Fibroblast of skin of back (primary cell): Measurements from ENCODE around the gene PLOD2.

Source experiments
- DNase-seq: peaks from one replicate; pipeline ENCODE4 v3.0.0-alpha.2; 2013

PLOD2 gene

DNA sequence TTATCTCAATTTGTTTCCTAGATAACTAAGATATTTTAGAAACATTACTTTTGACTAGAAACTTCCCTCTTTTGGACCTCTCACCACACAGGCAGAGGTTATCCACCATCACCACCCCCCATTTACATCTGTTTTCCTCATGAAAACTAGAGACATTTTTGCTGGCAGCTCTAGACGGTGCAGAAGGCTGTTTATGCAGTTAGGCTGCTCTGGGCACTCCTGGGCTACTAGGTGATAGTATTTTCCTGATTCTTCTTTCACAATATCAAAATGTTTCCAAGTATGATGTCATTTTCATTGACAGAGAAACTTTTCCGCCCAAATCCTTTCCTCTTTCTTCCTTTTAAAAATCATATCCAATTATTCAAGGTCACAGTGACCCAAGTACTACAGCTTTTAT lies 67.1 kb downstream of the PLOD2 start:
- no peak for DNase-seq

- DNase-seq = peak; percentile 26
Observed at GRCh38 chr3:146092230-146092629, 68.8 kb downstream of the PLOD2 start.

DNA sequence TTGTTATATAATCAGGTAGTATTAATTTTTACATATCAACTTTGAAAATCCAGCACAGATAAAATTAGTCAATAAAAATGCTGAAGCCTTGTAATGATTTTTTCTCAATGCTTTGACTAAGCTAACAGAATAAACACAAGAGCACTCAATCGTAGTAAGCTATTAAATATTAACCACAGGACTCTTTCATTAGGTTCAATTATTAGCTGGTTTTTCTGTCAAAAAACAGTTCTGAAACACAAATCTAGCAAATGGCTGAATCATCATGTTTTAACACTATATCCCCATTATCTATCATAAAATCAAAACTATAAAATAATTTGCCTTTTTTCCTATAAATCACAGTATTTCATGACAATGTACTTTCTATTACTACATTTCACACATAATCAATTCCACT lies 69.6 kb downstream of the PLOD2 start:
- no peak for DNase-seq

DNA sequence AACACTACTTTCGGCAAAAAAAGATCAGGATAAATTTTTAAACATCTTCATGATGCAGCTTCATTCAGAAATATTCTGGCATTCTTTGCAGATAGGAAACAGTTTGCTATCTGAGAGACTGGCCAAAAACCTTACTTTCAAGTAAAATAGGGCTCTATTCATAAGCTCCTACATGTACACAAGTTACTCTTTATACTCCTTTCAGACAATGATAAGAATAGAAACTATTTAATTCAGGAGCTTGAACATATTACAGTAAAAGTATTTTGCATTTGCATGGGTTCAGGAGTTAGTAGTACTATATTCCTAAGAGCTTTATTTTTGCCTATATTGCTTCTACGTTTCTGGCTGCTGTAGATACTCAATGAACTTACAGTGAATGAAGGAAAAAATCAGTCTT lies 70.5 kb downstream of the PLOD2 start:
- no peak for DNase-seq

GRCh38 chr3:146088840-146089239 lies 72.1 kb downstream of the PLOD2 start:
- no peak for DNase-seq

DNA sequence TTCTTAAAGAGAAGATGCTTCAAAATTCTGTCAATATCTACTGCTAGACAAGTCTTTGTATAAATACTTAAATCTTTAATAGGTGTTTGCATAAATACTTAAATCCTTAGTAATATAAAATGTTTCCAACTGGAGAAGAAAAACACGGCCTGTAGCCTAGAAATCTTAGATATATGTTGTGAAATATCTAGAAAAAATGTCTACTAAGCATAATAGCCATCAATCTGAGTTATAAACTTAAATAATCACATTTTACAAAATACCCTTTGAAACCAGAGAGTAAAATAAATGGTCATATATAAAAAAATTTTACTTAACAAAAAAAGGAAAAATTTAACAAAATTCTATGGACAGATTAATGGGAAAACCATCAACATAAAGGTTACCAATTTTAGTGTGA lies 73.9 kb downstream of the PLOD2 start:
- DNase-seq = no peak

DNA sequence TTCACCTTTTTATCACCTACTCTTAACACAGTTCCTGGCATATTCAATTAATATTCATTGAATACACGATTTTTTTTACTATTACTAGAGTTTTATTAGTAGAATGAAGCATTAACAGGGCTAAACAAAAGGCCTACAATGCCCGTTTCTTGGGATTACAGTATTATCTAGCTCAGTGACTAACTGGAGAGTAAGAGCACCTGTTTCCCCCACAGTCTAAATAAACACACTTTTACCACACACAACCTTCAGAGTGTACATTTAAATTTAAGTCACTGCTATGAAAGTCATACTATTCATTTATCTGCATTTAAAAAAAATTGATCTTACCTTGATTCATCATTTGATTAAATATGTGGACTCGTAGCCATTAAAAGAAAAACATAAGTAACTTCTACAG lies 74.8 kb downstream of the PLOD2 start:
- no peak for DNase-seq

DNA sequence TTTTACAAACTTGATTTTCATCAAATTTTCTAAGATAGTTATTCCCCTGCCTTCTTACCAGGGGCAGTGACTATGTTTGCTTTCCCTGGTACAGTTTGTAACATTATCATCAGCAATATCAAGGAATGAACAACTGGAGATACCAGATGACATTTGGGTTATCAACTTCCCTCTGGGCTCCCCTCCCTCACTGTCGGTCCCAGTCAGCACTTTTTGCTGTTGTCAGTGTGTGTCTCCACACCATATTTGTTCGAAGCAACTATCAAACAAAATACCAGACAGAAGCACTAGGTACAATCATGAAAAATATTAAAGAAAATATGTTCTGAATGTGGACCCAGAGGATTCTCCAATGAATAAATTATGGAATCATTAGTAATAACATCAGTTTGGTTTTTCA lies 75.3 kb downstream of the PLOD2 start:
- DNase-seq = no peak

GRCh38 chr3:146080578-146080977 lies 80.4 kb downstream of the PLOD2 start:
- DNase-seq = no peak

DNA sequence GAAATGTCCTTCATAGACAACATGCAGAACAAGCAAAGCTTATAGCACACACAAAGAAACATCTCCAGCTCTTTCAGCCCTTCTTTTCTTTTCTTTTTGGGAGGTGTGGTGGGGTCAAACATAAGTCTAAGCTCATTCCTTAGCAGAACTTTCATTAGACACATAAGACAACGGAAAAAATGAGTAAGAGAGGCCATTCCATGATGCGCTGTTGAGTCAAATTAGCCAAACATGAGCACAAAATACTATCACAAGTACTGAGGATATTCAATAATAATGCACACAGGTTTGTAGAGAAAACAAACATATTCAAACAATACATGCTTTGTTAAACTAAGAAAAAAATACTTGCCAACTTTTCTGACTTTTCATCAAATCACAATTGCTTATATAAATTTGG lies 83.0 kb downstream of the PLOD2 start:
- DNase-seq = peak; percentile 21

DNA sequence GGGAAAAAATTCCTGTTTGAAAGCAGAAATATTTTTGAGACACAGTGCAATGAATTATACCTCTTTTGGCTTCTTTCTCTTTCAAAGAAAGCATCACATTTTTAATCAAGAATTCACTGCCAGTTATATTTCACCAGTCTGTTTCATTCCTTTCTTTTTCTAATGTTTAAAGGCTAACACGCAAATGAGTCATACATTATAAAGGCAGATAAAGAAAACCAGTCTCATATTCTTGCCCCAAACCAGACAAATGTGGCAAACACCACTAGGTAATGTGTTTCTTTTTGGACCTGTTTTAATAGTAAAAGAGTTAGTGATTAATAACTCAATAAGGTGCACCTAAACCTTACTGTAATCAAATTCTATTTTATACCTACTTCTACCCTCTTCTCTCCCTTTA lies 83.8 kb downstream of the PLOD2 start:
- peak; percentile 31 for DNase-seq

DNA sequence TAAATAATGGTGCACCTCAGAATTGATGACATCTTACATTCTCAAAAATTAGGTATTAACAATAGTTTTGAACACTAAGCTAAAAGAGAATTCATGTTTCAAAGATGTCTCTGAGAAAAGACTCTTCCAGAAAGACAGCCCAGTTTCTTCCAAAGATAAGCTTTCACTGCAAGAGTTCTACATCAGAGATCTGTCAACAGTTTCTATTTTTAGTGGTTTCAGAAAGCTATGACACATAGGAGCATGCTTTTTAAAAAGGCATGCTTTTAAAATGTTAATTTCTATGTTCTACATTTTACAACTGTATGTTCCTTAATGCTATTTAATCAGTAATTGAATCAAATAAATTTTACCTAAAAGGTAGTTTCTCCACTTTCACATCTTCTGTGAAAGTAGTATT lies 88.2 kb downstream of the PLOD2 start:
- DNase-seq = peak; percentile 48

DNA sequence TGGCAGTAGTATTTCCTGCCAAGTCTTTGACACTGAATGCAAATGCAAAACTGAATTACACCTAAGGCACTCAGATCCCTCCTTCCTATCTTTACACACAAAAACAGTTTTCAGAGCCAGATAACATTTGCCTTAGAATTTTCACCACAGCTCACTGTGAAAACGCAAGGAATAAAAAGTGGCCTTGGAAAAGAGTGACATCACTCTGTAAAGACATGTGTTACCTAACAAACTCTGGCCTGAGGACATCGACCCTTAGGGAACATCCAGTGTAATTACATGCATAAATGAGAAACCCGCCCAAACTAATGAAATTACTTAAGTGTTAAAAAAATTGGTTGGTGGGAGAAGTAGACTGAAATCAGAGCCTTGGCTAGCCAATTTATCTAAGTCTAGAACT lies 88.9 kb downstream of the PLOD2 start:
- no peak for DNase-seq

- DNase-seq = no peak
Observed at GRCh38 chr3:146071632-146072031, 89.4 kb downstream of the PLOD2 start.

DNA sequence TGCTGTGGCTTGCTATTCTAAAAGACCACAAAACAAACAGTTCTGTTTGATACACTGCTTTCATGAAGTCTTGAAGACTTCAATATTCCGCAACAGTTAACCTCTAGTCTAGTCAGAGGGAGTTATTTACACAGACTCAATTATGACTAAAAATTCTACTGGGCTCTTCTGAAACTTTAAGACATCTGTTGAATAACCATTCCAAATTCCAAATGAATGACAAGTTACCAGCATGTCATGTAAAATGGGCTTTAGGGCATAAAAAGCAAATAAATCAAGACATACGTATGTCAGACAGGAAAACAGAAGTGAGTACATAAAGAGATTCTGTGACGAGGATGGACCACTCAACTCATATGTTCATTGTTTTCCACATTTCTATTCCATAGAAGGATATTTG lies 93.9 kb downstream of the PLOD2 start:
- peak; percentile 82 for DNase-seq

GRCh38 chr3:146065573-146066006 lies 95.4 kb downstream of the PLOD2 start:
- peak; percentile 71 for DNase-seq

DNA sequence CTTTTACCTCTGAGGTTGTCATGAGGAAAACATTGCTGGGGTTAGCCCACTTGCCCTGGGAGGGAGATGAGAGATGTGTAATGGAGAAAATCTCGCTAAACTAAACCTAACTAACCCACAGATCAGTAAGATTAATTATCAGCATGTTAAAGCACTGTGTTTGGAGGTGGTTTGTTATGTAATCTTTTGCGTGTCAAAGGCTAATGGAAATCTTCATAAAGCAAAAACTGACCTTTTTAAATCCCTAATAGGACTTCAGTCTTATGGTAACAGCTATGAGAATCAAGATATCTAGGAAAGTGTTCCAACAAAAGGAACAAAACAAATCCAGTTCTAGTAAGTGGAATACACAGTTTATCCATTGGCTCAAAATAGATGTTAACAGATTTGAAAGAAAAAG lies 102.7 kb downstream of the PLOD2 start:
- DNase-seq = no peak

- peak; percentile 2 for DNase-seq
Observed at GRCh38 chr3:146052791-146053310, 108.1 kb downstream of the PLOD2 start.

DNA sequence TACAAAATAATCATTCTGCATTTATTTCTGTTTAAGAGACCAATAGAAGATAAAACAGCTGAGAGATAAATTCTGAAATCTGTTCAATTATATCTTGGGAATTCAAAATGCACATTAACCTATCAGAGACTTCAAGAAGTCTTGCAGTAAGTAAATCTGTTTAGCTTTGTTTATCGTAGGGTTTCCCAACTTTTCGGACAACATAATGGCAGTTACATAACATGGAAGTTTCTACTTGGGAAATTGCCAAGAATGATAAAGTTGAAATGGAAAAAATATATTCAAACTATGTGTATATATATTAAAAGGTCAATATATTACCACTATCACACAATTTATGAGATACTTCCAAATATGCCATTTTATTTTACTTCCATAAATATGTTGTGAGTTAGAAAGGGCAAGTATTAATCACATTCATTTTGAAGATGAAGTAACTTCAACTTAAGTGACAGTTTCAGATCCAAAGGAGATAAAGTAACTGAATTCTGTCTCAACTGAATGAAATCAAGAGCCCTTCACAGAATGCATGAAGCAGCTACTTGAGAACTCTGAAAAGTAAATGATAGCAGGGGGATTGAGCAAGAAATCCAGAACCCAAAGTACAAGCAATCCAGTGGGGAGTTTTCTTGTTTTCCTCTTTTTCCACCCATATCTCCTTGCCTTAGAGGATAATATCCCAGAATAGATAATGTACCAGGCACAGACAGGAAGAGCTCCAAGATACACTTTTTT lies 108.8 kb downstream of the PLOD2 start:
- no peak for DNase-seq

GRCh38 chr3:146050691-146051090 lies 110.3 kb downstream of the PLOD2 start:
- no peak for DNase-seq

GRCh38 chr3:146047485-146047884 lies 113.5 kb downstream of the PLOD2 start:
- DNase-seq = no peak

DNA sequence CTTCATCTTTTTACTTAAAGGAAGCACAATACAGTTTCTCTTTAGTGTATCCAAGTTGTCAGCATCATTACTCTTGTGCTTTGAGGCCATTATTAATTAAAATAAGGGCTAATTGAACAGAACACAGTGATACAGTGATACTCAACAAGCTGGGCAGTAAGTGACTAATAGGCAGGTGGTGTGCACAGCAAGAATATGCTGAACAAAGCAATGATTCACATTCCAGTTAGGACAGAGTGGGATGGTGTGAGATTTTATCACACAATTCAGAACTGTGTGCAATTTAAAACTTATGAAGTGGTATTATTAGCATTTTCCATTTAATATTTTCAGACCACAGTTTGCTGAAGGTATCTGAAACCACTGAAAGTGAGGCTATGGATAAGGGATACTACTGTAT lies 116.9 kb downstream of the PLOD2 start:
- no peak for DNase-seq

DNA sequence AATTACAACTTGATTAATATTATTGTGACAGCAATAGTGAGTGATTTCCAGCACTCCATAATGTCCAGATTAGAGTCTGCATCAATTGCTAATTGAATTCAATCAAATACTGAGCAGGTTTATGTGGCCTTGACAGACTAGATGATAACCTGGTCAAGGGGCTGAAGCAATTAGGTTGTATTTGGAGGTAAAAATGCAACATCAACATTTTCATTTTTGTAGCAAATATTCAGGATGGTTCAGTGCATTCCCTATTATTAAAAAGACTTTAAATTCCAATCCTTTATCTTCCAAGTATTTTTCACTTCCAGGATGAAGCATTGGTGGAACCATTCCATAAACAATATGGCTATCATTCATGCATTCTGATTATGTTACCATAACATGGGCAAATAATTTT lies 120.4 kb downstream of the PLOD2 start:
- DNase-seq = no peak

- no peak for DNase-seq
Observed at GRCh38 chr3:146037697-146038096, 123.3 kb downstream of the PLOD2 start.

- no peak for DNase-seq
Observed at GRCh38 chr3:146036281-146036680, 124.7 kb downstream of the PLOD2 start.
